T-helper 1 cell treated with Interleukin-12 subunit alpha and Interleukin-12 subunit beta and Interleukin-4 antibody, amounts not matched to agents 30 ng/mL and 1 ng/mL, for 36 hours (primary cell): ENCODE measurements around the gene MGAT4A. TPM values are rescaled to one million over a fixed set of nuclear protein-coding genes. Genes with fewer than 3 reads are reported as not detected.

Experiments used
- intact Hi-C: fragments of 100-400 bp; cut with micrococcal nuclease; formaldehyde crosslinking; loops from one replicate; pipeline ENCODE4 v1.15.1; 2024
- total RNA-seq: library from RNA; stranded (reverse); gene quantifications from 2 replicates; pipeline ENCODE4 v1.2.3, GENCODE V29; 2022

MGAT4A gene
- 120 and 122 TPM in 2 replicates for total RNA-seq

DNA sequence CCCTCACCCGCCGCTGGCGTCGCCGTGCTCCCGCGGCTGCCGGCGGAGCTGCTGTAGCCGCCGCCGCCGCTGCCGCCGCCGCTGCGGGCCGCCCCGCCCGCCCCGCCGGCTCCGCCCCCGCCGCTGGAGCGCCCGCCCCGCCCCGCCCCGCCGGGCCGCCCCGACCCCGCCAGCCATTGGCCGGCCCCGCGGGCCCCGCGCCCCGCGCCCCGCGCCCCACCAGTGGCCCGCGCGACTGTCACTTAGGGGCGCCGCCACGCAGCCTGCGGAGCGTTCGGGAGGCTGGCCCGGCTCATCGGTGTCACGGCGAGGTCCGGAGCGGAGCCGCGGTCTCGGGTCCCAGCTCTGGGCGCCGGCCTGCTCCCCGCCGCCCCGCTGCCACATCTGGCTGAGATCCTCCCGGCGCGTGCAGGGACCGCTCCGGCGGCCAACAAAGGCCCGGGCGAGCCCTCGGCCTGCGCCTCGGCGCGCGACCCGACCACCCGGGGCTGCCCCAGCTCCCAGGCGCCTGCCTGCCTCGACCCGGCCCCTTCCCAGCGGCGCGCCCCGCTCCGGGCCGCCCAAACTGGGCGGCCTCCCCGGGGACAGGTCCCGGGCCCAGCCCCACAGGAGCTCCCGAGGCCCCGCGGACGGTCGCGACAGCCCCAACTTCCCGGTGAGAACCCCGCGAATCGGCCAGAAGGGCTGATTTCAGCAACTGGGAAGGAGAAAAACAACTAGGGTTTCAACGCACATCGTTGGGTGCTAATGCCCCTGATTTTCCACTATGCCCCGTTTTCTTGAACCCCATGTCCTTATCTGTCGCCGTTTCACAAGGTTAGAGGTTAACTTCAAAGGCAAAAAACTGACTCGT is at the start of gene MGAT4A:
MGAT4A (minus strand) TSS at position 92 of the 853 bp plus-strand sequence. CDS start 4,800 bp downstream, outside the sequence.
- intact Hi-C loops: loop anchor here (1.0 to 10.0 kb wide), 6 partner anchors 40 to 754 kb away; partner anchors contain the start of genes EIF5B, TMEM131 and TXNDC9

DNA sequence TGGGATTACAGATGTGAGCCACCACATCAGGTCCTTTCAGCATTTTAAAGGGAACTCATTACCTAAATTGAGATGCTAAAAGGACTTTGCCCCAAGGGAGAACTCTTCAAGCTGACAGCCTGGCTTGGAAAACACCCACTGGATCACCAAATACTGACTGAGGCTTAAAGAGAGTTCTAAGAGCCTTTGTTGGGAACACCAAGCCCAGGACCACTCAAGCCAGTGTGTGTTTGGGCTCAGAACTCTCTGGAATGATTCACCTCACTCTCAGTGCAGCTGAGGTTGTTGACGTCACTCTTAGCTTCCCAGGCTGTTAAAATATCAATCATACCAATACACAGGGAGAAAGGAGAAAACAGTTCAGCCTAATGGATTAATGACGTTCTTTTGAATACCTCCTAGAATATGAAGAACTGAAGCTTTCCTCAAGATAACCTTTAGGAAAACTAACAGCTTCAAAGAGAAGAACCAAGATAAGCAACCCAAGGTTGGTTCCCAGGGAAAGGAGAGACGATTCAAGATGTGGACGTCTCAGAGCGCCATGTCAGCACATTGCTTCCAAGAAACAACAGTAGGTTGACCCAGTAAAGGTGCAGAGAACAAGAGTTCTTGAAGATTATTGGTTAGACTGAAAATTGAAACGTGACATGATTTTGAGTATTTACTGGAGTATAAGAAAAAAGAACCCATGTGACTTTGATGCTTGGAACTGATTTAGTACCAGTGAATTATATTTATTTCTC is 48.0 kb upstream of the MGAT4A start:
- intact Hi-C loops: no loop called here

DNA sequence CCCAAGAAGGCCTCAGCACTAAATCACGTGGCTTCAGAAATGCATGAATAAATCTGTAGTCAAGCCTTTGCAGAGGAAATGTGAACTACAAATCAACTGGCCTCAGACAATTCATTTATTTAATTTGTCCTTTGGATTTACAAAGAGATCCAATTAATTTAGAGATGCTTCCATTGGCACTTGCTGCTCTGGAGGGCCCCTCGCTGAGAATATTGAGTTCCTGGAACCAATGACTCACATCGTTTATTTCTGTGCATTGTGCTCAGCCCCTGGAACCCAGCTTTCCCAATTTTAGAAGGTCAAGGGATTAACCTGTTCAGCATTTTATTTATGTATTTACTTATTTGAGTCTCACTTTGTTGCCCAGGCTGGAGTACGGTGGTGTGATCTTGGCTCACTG is 47.2 kb upstream of the MGAT4A start:
- intact Hi-C loops: no loop called here

DNA sequence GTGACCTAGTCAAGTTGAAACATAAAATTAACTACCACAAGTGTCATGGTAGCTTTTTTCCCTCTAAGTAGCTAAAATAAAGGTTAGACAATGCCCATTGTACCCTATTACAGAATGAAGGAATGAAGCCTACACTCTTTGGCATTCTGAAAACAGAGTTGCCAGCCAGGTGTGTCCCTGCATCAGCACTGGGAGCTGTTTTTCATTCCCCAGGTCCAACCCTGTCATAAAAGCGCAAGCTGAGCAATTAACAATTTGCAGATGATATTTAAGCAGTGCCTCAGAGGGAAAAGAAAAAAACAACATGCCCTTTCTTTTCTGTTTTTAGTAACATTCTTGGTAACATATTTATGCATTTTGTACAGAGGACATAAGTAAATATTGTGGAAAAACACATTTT is 46.8 kb upstream of the MGAT4A start:
- intact Hi-C loops: no loop called here

DNA sequence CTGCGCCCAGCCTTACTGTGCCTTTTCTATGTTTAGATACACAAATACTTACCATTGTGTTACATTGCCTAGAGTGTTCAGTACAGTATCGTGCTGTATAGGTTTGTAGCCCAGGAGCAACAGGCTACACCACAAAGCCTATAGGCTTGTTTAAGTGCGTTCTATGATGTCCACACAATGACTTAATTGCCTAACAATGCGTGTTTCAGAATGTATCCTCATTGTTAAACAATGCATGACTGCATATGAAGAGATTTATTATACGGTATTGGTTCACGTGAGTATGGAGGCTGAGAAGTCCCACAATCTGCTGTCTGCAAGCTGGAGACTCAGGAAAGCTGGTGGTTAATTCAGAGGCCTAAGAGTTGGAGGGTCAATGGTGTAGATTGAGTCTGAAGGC is 46.1 kb upstream of the MGAT4A start:
- intact Hi-C loops: no loop called here

DNA sequence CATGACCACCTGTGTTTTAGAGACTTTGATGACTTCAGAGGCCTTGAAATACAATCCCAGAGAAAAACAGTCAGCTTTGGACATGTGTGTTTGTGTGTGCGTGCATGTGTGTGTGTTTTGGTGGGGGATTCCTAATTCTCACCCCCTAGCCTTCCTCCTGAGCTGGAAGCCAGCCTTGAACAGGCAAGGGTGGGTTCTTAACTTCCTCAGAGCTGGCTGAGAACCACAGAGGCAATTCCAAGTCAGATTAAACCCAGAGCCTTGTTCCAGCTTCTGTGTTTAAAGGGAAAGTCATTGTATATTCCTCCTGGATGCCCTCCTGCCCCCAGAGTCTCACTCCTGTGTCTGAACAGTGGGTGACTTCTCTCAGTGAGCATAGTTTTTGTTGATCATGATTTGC is 45.2 kb upstream of the MGAT4A start:
- intact Hi-C loops: no loop called here

DNA sequence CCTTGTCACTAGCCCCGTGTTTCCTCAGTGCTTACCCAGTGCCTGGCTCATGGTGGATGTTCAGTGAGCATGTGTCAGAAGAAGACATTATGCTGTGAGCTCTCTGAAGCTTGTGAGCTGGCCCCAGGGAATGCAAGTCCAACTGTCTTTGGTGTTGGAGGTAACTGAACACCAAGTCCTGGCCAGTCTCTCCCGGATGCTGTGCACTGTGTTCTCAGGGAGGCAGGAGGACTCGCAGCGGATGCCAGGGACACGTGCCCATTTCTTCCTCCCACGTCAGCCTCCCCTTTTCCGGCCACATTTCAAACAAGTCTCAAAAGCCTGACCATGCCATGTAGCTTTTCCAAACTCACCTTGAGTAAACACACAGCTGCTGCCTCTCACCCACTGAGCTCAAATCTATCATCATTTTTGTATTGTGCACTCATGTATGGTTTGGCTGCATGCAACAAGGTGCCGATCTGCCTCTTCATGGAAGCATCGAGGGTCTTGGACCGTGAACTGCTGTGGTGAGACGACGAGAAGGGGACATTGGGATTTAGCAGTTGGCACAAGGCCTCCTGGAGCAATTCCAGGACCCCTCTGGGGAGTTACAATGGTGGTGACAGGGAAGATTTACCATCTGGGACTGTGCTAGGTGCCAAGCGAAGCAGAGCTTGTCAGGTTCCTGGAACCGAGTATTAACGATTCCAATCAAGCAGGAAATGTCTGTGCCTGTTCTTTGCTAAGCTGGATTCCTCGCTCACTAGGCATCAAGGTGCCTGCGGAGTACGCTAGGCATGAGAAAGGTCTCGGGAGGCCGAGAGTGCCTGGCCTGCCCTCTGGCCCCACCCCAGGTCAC is 44.4 kb upstream of the MGAT4A start:
- intact Hi-C loops: no loop called here

DNA sequence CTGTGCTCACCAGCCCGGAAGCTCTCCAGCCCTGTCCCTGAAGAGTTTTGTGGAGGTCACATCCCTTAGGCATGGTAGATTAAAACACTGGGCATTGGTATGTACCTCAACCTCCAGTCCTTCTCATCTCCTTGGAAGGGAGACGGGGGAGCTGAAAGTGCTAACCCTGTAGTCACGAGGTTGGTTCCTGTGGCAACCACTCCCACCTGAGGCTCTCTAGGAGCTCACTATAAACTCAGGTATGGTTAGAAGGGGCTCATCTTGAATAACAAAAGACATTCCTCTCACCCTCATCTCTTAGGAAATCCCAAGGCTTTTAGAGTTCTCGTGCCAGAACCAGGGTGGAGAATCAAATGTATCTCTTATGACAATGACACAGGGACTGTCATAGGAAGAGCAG is 43.0 kb upstream of the MGAT4A start:
- intact Hi-C loops: loop anchor here (5.0 kb wide), 3 partner anchors 312 to 408 kb away; partner anchors contain the start of genes MITD1 and MRPL30

DNA sequence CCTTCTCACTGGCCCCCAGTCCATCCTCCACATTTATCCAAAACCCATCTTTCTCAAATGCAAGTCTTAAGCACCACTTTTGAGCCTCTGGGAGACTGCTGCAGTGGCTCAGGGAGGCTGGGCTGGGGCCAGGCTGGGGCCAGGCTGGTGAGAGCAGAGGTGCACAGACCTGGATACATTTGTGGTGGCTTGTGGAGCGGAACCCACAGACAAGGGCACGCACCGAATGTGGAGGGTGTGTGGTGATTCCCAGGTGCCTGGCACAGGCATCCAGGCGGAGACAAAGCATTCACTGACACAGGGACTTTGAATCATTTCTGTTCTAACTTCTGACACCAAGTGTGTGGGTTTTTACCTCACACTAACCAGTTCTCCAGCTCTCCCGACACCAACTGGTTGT is 42.2 kb upstream of the MGAT4A start:
- intact Hi-C loops: loop anchor here (5.0 kb wide), 3 partner anchors 311 to 409 kb away; partner anchors contain the start of genes MITD1 and MRPL30

DNA sequence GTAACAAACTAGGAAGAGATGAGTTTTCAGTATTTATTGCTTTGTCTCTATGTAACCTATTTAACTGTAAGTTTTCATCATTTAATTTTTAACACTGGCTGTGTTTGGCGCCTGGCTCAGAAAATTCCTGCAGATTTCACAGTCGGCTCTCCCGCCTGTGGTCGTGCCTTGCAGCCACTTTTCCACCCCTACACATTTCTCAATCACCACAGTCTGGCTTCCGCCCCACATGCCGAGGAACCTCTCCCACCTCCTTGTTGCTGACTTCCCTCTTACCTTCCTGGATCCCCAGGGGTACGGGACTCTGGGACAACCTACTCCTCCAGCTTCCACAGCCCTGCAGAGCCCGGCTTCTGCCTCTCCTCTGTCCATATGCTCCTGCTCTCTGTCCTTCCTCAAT is 41.6 kb upstream of the MGAT4A start:
- intact Hi-C loops: loop anchor here (1.0 to 5.0 kb wide), 7 partner anchors 50 to 410 kb away; partner anchors contain the start of genes COA5, MITD1, MRPL30 and UNC50

DNA sequence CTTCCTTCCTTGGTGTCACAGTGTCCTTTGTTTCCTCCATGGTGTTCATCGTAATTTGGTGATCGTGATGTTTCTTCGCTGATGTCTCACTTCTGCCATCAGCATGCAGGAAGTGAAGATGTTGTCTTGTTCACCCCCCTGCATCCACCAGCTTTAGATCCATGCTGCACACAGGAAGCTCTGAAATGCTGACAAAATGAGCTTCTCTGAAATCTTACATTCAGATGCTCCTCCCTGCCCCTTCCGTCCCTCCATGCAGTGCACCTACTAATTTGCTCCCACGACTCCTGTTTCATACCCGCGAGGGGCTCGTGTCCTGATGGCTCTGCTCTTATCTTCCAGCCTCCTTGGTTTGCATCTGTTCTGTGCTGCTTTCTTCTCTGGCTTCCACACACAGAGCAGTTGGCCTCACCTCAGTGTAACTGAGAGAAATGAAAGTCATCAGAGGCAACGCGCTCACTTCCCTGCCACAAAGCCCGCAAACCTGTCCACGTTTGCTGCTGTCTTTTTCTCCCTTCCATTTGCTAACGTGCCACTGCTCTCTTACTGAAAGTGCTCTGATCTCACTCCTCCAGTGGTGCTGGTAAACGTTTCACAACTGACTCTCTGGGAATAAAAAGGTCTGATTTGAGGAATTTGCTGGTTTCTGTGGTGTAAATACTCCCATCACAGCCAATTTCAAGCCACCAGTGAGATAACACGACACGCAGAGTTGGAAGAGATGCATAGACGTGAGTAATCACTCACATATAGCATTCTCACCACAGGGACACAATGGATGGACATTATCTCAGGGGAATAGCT is 41.0 kb upstream of the MGAT4A start:
- intact Hi-C loops: loop anchor here (1.0 to 5.0 kb wide), 11 partner anchors 11 to 410 kb away; partner anchors contain the start of genes COA5, MGAT4A, MITD1 and MRPL30

DNA sequence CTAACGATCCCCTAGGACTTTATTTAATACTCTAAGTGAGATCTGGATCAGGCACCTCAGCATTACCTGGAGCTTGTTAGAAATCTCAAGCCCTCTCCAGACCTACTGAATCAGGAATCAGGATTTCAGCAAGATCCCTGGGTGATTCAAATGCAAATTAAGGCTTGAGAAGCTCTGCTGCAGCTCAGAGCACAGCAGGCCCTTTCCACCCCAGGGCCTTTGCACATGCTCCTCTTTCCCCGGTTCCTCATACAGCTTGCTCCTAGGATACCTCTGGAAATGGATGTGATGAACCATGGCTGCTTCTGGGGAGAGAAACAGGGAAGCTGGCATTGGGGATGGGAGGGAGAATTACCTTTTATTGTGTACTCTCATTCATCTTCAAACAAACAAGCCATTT is 40.3 kb upstream of the MGAT4A start:
- intact Hi-C loops: loop anchor here (1.0 to 5.0 kb wide), 7 partner anchors 10 to 411 kb away; partner anchors contain the start of genes MGAT4A, MITD1 and MRPL30

DNA sequence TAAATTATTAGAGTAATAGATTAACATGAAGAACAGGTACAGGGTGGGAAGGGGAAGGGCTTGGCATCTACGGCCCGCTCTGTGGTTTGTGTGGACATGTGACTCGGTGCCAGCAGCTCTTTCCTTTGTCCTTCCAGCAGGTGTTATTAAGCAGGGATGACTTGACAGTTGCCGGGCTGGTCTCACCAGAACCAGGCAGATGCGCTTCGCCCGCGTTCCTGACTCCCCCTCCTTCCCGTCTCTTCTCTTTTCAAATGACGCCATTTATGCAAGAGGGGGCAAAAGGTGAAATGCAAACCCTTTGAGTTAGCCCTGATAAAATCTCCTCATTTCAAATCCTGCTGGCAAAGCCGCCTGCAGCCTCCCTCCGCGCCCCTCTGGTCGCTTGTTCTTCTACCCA is 38.9 kb upstream of the MGAT4A start:
- intact Hi-C loops: loop anchor here (2.0 to 10.0 kb wide), 6 partner anchors 39 to 565 kb away; partner anchors contain the start of genes EIF5B, MGAT4A, MITD1 and MRPL30

DNA sequence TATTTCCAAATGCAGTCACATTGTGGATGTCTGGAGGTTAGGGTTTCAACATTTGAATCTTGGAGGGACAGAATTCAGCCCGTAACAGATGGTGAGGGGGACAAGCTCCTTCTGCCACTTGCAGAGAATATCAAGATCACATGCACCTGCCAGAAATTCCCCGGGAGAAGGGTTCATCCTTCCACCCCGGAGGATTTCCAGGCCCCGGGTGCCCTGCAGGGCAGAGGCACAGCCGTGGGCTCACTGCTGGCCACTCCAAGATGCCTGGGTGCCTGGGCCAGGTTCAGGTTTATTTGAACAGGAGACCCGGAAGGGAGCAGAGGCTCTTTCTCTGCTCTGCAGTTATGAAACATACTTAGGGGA is 38.2 kb upstream of the MGAT4A start:
- intact Hi-C loops: loop anchor here (10.0 kb wide), 1 partner anchor 566 kb away; the partner anchor contains the start of genes EIF5B and TXNDC9

DNA sequence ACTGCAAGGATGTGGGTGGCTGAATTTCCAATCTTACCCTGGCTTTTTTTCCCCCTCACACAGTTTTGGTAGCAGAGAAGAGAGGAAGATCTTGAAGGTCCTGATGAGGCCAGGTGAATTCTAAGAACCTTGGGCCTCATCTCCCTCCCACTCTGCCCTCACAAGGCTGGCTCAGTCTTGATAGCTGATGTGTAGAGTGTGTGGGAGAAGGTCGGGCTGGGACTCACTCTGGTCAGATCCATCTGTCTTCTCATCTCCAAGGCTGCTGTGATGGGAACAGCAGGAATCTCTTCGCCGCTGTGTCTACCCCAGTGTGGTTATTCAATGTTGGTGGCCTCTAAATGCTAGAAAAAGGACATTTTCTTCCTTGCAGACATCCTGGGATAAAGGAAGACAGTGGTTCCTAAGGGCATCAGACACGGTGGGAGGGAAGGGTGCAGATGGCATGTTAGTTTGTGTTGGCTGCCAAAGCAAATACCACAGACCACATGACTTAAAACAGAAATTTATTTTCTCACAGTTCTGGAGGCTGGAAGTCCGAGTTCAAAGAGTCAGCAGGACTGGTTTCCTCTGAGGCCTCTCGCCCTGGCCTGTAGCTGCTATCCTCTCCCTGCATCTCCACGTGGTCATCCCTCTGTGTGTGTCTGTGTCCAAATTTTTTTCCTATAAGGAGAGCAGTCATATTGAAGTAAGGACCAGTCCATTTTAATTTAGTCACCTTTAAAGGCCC is 37.6 kb upstream of the MGAT4A start:
- intact Hi-C loops: loop anchor here (10.0 kb wide), 1 partner anchor 566 kb away; the partner anchor contains the start of genes EIF5B and TXNDC9

DNA sequence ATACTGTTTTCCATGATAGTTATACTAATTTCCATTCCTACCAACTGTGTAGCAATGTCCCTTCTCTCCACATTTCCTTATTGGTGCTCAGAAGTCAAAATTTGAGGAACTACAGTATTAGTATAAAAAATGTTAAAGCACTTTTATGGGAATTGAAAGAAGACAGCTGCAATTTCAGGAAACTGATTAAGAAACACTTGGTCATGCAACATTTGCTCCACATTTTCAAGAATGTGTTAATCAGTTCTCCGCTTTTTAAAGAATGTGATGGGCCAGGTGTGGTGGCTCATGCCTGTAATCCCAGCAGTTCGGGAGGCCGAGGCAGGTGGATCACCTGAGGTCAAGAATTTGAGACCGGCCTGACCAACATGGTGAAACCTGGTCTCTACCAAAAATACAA is 33.6 kb upstream of the MGAT4A start:
- intact Hi-C loops: loop anchor here (10.0 kb wide), 1 partner anchor 570 kb away; the partner anchor contains the start of genes EIF5B and TXNDC9

DNA sequence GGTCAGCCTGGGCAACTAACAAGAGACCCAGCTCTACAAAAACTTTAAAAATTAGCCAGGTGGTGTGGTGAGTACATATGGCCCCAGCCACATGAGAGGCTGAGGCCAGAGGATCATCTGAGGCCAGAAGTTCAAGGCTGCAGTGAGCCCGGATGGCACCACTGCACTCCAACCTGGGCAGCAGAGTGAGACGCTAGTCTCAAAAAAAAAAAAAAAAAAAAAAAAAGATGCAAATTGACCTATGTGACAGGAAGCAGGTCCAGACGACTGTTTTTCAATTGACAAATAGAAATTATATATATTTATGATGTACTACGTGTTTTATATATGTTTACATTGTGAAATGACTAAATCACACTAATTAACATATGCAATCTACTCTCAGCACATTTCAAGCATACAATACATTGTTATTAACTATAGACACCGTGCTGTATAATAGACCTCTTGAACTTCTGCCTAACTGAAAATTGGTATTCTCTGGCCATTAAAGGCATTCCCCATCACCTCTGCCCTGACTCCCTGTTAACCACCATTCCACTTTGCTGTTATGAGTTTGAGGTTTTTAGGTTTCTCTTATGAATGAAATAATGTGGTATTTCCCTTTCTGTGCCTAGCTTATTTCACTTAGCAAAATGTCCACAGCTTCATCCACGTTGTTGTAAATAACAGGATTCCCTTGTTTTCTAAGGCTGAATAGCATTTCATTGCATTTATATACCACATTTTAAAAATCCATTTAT is 32.4 kb upstream of the MGAT4A start:
- intact Hi-C loops: loop anchor here (10.0 kb wide), 1 partner anchor 571 kb away; the partner anchor contains the start of genes EIF5B and TXNDC9

DNA sequence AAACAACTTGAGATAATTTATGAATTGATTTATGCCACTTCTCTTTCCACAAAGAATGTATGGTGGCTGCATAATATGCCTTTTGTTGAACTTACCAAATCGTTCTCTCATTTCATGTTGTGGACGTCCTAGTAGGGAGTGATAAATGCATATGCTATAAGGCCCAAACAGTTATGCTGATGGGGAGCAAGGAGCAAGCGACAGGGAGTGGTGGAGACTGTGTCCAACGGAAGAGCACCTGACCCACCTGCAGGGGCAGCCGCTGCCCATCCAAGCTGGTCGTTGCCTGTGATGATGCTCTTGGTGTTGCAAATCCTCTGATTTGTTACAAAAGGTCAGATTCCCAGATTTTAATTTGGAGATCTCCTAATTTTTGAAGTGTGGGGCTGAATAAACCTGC is 31.0 kb upstream of the MGAT4A start:
- intact Hi-C loops: loop anchor here (1.0 to 10.0 kb wide), 3 partner anchors 9 to 573 kb away; partner anchors contain the start of genes EIF5B and TXNDC9
